Activated CD4-positive, alpha-beta T cell treated with anti-CD3 and anti-CD28 coated beads for 24 hours (primary cell): ENCODE results near the gene ALOX12.
"Not testable (repeated sequence)": the region's sequence is repeated elsewhere in the genome, so short reads cannot be mapped to it uniquely, and the experiment has no call there.

Experiments used
- DNase-seq, 2 donors: peaks; one replicate each; pipeline ENCODE4 v3.0.0-alpha.2; 2020; ENCODE audit warnings: low read depth in 2 of 2

Gene ALOX12

GRCh38 chr17:7045492-7046126 lies 49.8 kb downstream of the ALOX12 start:
- DNase-seq, result peak in 1 of 2 donors; percentile 18

DNA sequence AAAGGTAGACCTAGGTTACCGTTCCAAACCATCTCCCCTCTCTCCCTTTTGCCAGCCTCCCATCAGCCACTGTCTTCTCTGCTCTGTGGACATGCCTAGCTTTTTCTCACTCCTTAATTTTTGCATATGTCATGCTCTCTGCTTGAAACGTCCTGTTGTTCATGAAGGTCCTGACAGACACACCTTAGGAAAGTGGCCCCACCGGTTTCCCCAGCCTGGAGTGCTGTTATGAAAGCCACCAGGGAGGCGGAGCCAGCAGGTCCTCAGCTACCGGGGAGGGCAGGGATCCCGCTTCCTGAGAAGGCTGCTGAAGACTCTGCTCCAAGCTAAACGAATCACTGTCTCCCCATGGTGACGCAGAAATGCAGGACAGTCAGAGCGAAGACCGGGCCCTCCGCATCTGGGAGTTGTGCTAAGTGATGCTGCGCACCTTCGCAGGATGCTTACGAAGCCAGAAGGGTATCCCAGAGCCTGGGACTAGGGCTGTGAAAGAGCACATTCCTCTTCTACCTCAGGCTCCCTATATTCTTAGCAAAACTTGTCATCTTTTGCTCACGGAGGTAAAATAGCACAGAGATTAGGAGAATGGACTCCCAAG lies 50.4 kb downstream of the ALOX12 start:
- no peak for DNase-seq

GRCh38 chr17:7046725-7047397 lies 51.0 kb downstream of the ALOX12 start:
- DNase-seq, result peak in 1 of 2 donors; percentile 53

GRCh38 chr17:7047566-7047965 lies 51.7 kb downstream of the ALOX12 start:
- DNase-seq, result no peak

DNA sequence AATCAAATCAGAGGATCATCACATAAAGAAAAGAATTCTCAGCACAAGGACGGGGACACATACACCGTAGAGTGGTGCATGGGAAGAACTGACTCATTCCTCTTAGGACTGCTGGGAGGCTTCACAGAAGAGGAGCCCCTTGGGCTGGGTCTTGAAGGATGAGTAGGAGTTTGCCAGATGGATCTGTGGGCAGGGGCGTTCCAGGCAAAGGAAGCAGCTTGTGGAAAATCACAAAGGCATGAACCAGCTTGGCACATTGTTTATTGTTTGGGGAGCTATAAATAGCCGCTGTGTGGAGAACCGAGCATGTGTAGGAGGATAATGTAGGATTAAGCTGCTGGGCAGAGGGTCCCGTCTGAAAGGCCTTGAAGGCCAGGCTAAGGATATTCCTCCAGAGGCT lies 53.1 kb downstream of the ALOX12 start:
- no peak for DNase-seq

DNA sequence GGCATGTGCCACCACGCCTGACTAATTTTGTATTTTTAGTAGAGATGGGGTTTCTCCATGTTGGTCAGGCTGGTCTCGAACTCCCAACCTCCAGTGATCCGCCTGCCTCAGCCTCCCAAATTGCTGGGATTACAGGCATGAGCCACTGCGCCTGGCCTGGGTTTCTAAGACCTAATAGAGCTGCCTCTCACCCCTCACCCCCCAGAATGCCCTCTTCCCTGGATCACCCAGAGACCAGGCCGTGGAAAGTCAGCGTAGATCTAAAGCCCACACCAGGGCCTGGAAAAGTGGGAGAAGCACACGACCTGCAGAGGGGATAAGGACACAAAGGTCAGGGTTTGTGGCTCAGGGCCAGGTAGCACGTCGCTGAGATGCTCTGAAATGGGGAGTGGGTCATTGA lies 54.7 kb downstream of the ALOX12 start:
- not testable (repeated sequence) for DNase-seq

GRCh38 chr17:7056386-7056785 lies 60.5 kb downstream of the ALOX12 start:
- no peak for DNase-seq

GRCh38 chr17:7058831-7059447 lies 63.1 kb downstream of the ALOX12 start:
- no peak for DNase-seq
